SK-N-SH treated with all-trans-retinoic acid at 6 μM for 48 hours (cell line): ENCODE results near the gene CFAP61.

ENCODE experiments used
- ATAC-seq: fragments of 200-7000 bp; cut with Tn5 transposase; 3 replicates; pipeline ENCODE4 v1.9.1; 2020; ENCODE audit warnings: mild to moderate bottlenecking, moderate library complexity
- BACH2 ChIP-seq: fragments of 250-450 bp; sonication (Bioruptor Pico); IDR thresholded peaks from 2 replicates; pipeline ENCODE4 v1.9.0; 2021; ENCODE audit warnings: mild to moderate bottlenecking, borderline replicate concordance
- CREB5 ChIP-seq: fragments of 250-450 bp; sonication (Bioruptor Pico); IDR thresholded peaks from 2 replicates; pipeline ENCODE4 v1.5.1; 2020; ENCODE audit warnings: low read depth, mild to moderate bottlenecking, moderate library complexity
- CSDC2 ChIP-seq: fragments of 250-450 bp; sonication (Bioruptor Pico); IDR thresholded peaks from 2 replicates; pipeline ENCODE4 v1.5.0; 2020; ENCODE audit warnings: mild to moderate bottlenecking, moderate library complexity
- ESRRG ChIP-seq: fragments of 250-450 bp; sonication (Bioruptor Pico); IDR thresholded peaks from 2 replicates; pipeline ENCODE4 v1.6.1; 2021; ENCODE audit warnings: mild to moderate bottlenecking
- ISL1 ChIP-seq: fragments of 250-450 bp; sonication (Bioruptor Pico); IDR thresholded peaks from 2 replicates; pipeline ENCODE4 v2.1.2; 2022; ENCODE audit warnings: mild to moderate bottlenecking, moderate library complexity
- OSR1 ChIP-seq: fragments of 250-450 bp; sonication (Bioruptor Pico); IDR thresholded peaks from 2 replicates; pipeline ENCODE4 v1.8.0; 2022; ENCODE audit warnings: moderate library complexity, mild to moderate bottlenecking, inconsistent platforms
- RARB ChIP-seq: fragments of 250-450 bp; sonication (Bioruptor Pico); IDR thresholded peaks from 2 replicates; pipeline ENCODE4 v1.8.0; 2021; ENCODE audit warnings: mild to moderate bottlenecking, moderate library complexity
- SNAI2 ChIP-seq: fragments of 250-450 bp; sonication (Bioruptor Pico); IDR thresholded peaks from 2 replicates; pipeline ENCODE4 v1.5.0; 2020; ENCODE audit warnings: mild to moderate bottlenecking, moderate library complexity
- TOX ChIP-seq: fragments of 250-450 bp; sonication (Bioruptor Pico); IDR thresholded peaks from 2 replicates; pipeline ENCODE4 v1.8.0; 2021; ENCODE audit warnings: mild to moderate bottlenecking, moderate library complexity, borderline replicate concordance
- TSHZ2 ChIP-seq: fragments of 250-450 bp; sonication (Bioruptor Pico); IDR thresholded peaks from 2 replicates; pipeline ENCODE4 v1.5.0; 2020; ENCODE audit warnings: mild to moderate bottlenecking, moderate library complexity
- ZFP30 ChIP-seq: fragments of 450-650 bp; formaldehyde crosslinking; IDR thresholded peaks from 2 replicates; pipeline ENCODE4 v1.5.0; 2022; ENCODE audit warnings: mild to moderate bottlenecking, moderate library complexity
- ZNF565 ChIP-seq: fragments of 450-650 bp; formaldehyde crosslinking; conservative IDR thresholded peaks from 2 replicates; pipeline ENCODE4 v1.5.0; 2020; ENCODE audit warnings: low read depth, mild to moderate bottlenecking, moderate library complexity
- ZNF70 ChIP-seq: fragments of 450-650 bp; formaldehyde crosslinking; IDR thresholded peaks from 2 replicates; pipeline ENCODE4 v1.5.0; 2020; ENCODE audit warnings: mild to moderate bottlenecking, moderate library complexity
- TF ChIP-seq, protein P1 (sequence below): fragments of 250-450 bp; sonication (Bioruptor Pico); IDR thresholded peaks from 2 replicates; pipeline ENCODE4 v1.5.1; 2021; ENCODE audit warnings: mild to moderate bottlenecking, moderate library complexity
- TF ChIP-seq, protein P2 (sequence below): fragments of 250-450 bp; sonication (Bioruptor Pico); IDR thresholded peaks from 2 replicates; pipeline ENCODE4 v1.8.0; 2021; ENCODE audit warnings: low read depth, mild to moderate bottlenecking, moderate library complexity, borderline replicate concordance
- TF ChIP-seq, protein P3 (sequence below): fragments of 250-450 bp; sonication (Bioruptor Pico); IDR thresholded peaks from 2 replicates; pipeline ENCODE4 v1.8.0; 2020; ENCODE audit warnings: mild to moderate bottlenecking, moderate library complexity, borderline replicate concordance

The CFAP61 gene

GRCh38 chr20:20393207-20394120 lies 341.1 kb downstream of the CFAP61 start:
- ATAC-seq = no peak

GRCh38 chr20:20395087-20395486 lies 342.8 kb downstream of the CFAP61 start:
- TF ChIP-seq ISL1 (CRISPR knock-in tag) = no peak
- no peak for TF ChIP-seq TOX (CRISPR knock-in tag)
- no peak for TF ChIP-seq ZFP30 (CRISPR knock-in tag)
- no peak for TF ChIP-seq TSHZ2 (CRISPR knock-in tag)
- no peak for ATAC-seq

More at GRCh38 chr20:20393207-20394120, 341.1 kb downstream of the CFAP61 start:
- TF ChIP-seq ZNF70 (CRISPR knock-in tag) = no peak
- TF ChIP-seq, protein P1, sequence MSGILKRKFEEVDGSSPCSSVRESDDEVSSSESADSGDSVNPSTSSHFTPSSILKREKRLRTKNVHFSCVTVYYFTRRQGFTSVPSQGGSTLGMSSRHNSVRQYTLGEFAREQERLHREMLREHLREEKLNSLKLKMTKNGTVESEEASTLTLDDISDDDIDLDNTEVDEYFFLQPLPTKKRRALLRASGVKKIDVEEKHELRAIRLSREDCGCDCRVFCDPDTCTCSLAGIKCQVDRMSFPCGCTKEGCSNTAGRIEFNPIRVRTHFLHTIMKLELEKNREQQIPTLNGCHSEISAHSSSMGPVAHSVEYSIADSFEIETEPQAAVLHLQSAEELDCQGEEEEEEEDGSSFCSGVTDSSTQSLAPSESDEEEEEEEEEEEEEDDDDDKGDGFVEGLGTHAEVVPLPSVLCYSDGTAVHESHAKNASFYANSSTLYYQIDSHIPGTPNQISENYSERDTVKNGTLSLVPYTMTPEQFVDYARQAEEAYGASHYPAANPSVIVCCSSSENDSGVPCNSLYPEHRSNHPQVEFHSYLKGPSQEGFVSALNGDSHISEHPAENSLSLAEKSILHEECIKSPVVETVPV (CRISPR knock-in tag) = no peak
- TF ChIP-seq, protein P2, sequence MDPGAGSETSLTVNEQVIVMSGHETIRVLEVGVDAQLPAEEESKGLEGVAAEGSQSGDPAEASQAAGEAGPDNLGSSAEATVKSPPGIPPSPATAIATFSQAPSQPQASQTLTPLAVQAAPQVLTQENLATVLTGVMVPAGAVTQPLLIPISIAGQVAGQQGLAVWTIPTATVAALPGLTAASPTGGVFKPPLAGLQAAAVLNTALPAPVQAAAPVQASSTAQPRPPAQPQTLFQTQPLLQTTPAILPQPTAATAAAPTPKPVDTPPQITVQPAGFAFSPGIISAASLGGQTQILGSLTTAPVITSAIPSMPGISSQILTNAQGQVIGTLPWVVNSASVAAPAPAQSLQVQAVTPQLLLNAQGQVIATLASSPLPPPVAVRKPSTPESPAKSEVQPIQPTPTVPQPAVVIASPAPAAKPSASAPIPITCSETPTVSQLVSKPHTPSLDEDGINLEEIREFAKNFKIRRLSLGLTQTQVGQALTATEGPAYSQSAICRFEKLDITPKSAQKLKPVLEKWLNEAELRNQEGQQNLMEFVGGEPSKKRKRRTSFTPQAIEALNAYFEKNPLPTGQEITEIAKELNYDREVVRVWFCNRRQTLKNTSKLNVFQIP (CRISPR knock-in tag) = no peak
- TF ChIP-seq CREB5 (CRISPR knock-in tag) = no peak

- no peak for TF ChIP-seq SNAI2 (CRISPR knock-in tag)
- TF ChIP-seq TOX (CRISPR knock-in tag) = no peak
- no peak for TF ChIP-seq CREB5 (CRISPR knock-in tag)
- TF ChIP-seq OSR1 (CRISPR knock-in tag) = no peak
- TF ChIP-seq TSHZ2 (CRISPR knock-in tag) = no peak
- no peak for TF ChIP-seq ZNF565 (CRISPR knock-in tag)
- no peak for TF ChIP-seq BACH2
- no peak for TF ChIP-seq ISL1 (CRISPR knock-in tag)
- TF ChIP-seq, protein P3, sequence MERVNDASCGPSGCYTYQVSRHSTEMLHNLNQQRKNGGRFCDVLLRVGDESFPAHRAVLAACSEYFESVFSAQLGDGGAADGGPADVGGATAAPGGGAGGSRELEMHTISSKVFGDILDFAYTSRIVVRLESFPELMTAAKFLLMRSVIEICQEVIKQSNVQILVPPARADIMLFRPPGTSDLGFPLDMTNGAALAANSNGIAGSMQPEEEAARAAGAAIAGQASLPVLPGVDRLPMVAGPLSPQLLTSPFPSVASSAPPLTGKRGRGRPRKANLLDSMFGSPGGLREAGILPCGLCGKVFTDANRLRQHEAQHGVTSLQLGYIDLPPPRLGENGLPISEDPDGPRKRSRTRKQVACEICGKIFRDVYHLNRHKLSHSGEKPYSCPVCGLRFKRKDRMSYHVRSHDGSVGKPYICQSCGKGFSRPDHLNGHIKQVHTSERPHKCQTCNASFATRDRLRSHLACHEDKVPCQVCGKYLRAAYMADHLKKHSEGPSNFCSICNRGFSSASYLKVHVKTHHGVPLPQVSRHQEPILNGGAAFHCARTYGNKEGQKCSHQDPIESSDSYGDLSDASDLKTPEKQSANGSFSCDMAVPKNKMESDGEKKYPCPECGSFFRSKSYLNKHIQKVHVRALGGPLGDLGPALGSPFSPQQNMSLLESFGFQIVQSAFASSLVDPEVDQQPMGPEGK (CRISPR knock-in tag) = no peak
- TF ChIP-seq ZFP30 (CRISPR knock-in tag) = no peak
- TF ChIP-seq ESRRG (CRISPR knock-in tag) = no peak
- TF ChIP-seq CSDC2 (CRISPR knock-in tag) = no peak
- TF ChIP-seq RARB (CRISPR knock-in tag) = no peak
Measured at GRCh38 chr20:20395903-20396568, 343.7 kb downstream of the CFAP61 start.

More at GRCh38 chr20:20395903-20396568, 343.7 kb downstream of the CFAP61 start:
- no peak for ATAC-seq
